SHP77 (cell line): ENCODE results near the gene SPIRE2.

Experiments
- DNase-seq, 2 experiments: peaks; one replicate each; lab custom pipeline; 2025; lab: John Stamatoyannopoulos, UW

The SPIRE2 gene

GRCh38 chr16:89898201-89898967 is 70.1 kb downstream of the SPIRE2 start:
- DNase-seq, result no peak

GRCh38 chr16:89899879-89900481 is 71.7 kb downstream of the SPIRE2 start:
- no peak for DNase-seq

- no peak for DNase-seq
Observed at GRCh38 chr16:89900885-89901284, 72.6 kb downstream of the SPIRE2 start.

GRCh38 chr16:89902980-89903379 is 74.7 kb downstream of the SPIRE2 start:
- DNase-seq, result no peak

GRCh38 chr16:89903908-89904515 is 75.7 kb downstream of the SPIRE2 start:
- no peak for DNase-seq

GRCh38 chr16:89904606-89905510 is 76.6 kb downstream of the SPIRE2 start:
- no peak for DNase-seq

GRCh38 chr16:89905511-89906139 is 77.3 kb downstream of the SPIRE2 start:
- no peak for DNase-seq

- DNase-seq, result no peak
Observed at GRCh38 chr16:89906140-89907025, 78.1 kb downstream of the SPIRE2 start.

GRCh38 chr16:89907055-89907814 is 79.0 kb downstream of the SPIRE2 start:
- DNase-seq, result no peak

GRCh38 chr16:89908236-89908635 is 80.0 kb downstream of the SPIRE2 start:
- no peak for DNase-seq

- peak; percentile 62 to 79 for DNase-seq
Observed at GRCh38 chr16:89909777-89910716, 81.8 kb downstream of the SPIRE2 start.

- DNase-seq, result no peak
Observed at GRCh38 chr16:89910717-89911354, 82.6 kb downstream of the SPIRE2 start.

GRCh38 chr16:89911375-89911774 is 83.1 kb downstream of the SPIRE2 start:
- DNase-seq, result no peak

- no peak for DNase-seq
Observed at GRCh38 chr16:89912143-89912542, 83.9 kb downstream of the SPIRE2 start.

- DNase-seq, result no peak
Observed at GRCh38 chr16:89912627-89913026, 84.4 kb downstream of the SPIRE2 start.

GRCh38 chr16:89913408-89914387 is 85.4 kb downstream of the SPIRE2 start:
- no peak for DNase-seq
